SJCRH30 (cell line): ENCODE measurements around the gene RGS17. TPM values are rescaled to one million over a fixed set of nuclear protein-coding genes. Genes with fewer than 3 reads are reported as not detected.
"Not testable (repeated sequence)": the region's sequence is repeated elsewhere in the genome, so short reads cannot be mapped to it uniquely, and the experiment has no call there.

ENCODE experiments used
- DNase-seq, 2 experiments: peaks; one replicate each; pipeline ENCODE4 v3.0.0-alpha.2; 2015 to 2020
- H3K27ac ChIP-seq: fragments of 250-450 bp; sonication (Bioruptor Pico); 2 replicates; pipeline ENCODE4 v1.5.1; 2020; ENCODE audit warnings: mild to moderate bottlenecking, moderate library complexity
- H3K27me3 ChIP-seq: fragments of 250-450 bp; sonication (Bioruptor Pico); 2 replicates; pipeline ENCODE4 v1.5.1; 2020; ENCODE audit warnings: mild to moderate bottlenecking, moderate library complexity
- H3K36me3 ChIP-seq: fragments of 250-450 bp; sonication (Bioruptor Pico); 2 replicates; pipeline ENCODE4 v1.5.1; 2020; ENCODE audit warnings: mild to moderate bottlenecking, moderate library complexity
- H3K4me1 ChIP-seq: fragments of 250-450 bp; sonication (Bioruptor Pico); 2 replicates; pipeline ENCODE4 v1.5.1; 2020; ENCODE audit warnings: mild to moderate bottlenecking, moderate library complexity
- H3K4me3 ChIP-seq: fragments of 250-450 bp; sonication (Bioruptor Pico); 2 replicates; pipeline ENCODE4 v1.5.1; 2020; ENCODE audit warnings: mild to moderate bottlenecking, moderate library complexity
- H3K9me3 ChIP-seq: fragments of 250-450 bp; sonication (Bioruptor Pico); replicated peaks from 2 replicates; pipeline ENCODE4 v1.5.1; 2020; ENCODE audit warnings: mild to moderate bottlenecking, moderate library complexity
- total RNA-seq: library from RNA; depleted of rRNA; stranded (reverse); fragments of >200 nt; shearing (Covaris generic); gene quantifications from 2 replicates; pipeline ENCODE4 v1.2.3, GENCODE V29; 2014

The RGS17 gene
- total RNA-seq, 1 experiment from 2014 or later, result 15.5 TPM

DNA sequence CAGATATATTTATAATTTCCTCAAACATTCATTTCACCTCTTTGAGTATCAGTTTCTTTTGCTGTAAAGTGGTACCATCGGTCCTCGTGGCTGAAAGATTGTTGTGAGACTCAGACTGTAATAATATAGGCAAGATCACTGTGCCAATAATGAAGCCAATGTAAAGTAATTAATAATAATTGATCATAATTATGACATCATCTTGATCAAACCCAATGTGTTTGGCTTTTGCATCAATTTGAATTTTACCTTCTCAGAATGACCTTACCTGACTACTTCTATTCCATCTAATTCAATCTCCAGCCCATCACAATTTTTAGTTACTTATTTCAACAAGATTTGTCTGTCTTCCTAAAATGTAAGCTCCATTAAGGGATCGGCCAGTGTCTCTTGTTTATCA, 112.7 kb downstream of the RGS17 start:
- no peak for DNase-seq
- Histone ChIP-seq H3K4me3 (no peak overlapping the region), H3K27me3 (no peaks in the 10 kb centered on the region), H3K27ac (no peak overlapping the region), H3K9me3 (no peaks in the 10 kb centered on the region), H3K4me1 (no peaks in the 10 kb centered on the region), H3K36me3 (peaks cover 28% of the 10 kb centered on the region)

DNA sequence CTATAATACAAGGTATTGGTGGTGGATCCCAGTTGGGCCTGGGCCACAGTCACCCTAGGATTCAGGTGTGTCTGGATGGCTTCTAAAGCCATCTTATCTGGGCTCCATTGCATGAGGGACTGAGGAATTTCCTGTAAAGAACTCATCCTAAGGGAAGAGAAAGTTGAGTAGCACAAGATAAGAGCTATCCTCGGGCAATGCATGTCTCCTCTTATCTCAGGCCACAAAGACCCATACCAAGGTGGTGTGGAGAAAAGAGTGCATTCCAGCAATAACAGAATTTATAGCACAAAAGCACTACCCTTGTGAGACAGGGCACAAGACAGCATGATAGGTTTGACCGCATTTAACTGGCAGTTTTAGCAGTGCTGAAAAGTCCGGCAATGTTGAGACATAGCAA, 114.2 kb downstream of the RGS17 start:
- Histone ChIP-seq H3K9me3 (no peaks in the 10 kb centered on the region), H3K4me3 (no peak overlapping the region), H3K36me3 (peaks cover 21% of the 10 kb centered on the region), H3K27ac (no peak overlapping the region), H3K4me1 (no peaks in the 10 kb centered on the region), H3K27me3 (no peaks in the 10 kb centered on the region)
- DNase-seq, result no peak

DNA sequence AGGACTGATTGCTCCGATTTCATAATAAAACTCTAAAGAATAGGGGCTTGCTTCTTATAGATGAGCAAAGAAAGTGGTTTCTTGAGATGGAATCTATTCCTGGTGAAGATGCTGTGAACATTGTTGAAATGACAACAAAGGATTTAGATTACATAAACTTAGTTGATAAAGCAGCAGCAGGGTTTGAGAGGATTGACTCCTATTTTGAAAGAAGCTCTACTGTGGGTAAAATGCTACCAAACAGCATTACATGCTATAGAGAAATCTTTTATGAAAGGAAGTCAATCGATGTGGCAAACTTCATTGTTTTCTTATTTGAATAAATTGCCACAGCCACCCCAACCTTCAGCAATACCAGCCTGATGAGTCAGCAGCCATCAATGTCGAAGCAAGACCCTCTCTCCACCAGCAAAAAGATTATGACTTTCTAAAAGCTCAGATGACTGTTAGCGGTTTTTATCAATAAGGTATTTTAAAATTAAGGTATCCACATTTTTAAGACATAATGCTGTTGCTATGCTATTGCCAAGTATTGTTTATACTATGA, 115.9 kb downstream of the RGS17 start:
- DNase-seq, result no peak
- H3K4me3 ChIP-seq, result no peak overlapping the region

DNA sequence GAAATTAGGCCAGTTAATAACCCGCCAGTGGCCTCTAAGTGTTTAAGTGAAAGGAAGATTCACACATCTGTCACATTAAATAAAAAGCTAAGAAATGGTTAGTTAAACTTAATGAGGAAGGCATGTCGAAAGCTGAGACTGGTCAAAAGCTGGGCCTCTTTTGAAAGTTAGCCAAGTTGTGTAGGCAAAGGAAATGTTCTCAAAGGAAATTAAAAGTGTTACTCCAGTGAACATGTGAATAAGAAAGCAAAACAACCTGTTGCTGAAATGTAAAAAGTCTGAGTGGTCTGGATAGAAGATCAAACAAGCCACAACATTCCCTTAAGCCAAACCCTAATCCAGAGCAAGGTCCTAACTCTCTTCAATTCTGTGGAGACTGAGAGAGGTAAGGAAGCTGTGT, 117.6 kb downstream of the RGS17 start:
- no peak overlapping the region for H3K4me3 ChIP-seq
- peaks cover 9% of the 10 kb centered on the region for H3K36me3 ChIP-seq
- no peak for DNase-seq
- H3K27ac ChIP-seq, result no peak overlapping the region
- H3K9me3 ChIP-seq, result no peaks in the 10 kb centered on the region
- peaks cover 2% of the 10 kb centered on the region; the same call in 1 of the 2 replicates for H3K4me1 ChIP-seq
- no peaks in the 10 kb centered on the region for H3K27me3 ChIP-seq

More for the DNA sequence above, 115.9 kb downstream of the RGS17 start:
- H3K36me3 ChIP-seq, result peaks cover 12% of the 10 kb centered on the region
- no peaks in the 10 kb centered on the region for H3K9me3 ChIP-seq
- no peak overlapping the region for H3K27ac ChIP-seq
- H3K27me3 ChIP-seq, result no peaks in the 10 kb centered on the region
- H3K4me1 ChIP-seq, result peaks cover 1% of the 10 kb centered on the region; the same call in 1 of the 2 replicates

DNA sequence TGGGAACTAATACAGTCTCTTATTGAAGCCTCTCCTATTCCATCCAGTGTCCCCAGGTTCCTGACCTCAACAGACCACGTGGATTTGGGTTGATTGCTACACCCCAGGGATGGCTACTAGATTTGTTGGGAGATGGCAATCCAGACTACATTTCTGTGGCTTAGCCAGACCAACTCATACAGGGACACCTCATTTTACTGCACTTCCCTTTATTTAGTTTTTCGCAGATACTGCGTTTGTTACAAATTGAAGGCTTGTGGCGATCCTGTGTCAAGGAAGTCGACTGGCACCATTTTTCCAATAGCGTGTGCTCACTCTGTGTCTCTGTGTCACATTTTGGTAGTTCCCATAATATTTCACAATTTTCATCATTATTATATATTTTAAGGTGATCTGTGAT, 118.2 kb downstream of the RGS17 start:
- DNase-seq, result no peak
- H3K4me3 ChIP-seq, result no peak overlapping the region
- H3K27ac ChIP-seq, result no peak overlapping the region

DNA sequence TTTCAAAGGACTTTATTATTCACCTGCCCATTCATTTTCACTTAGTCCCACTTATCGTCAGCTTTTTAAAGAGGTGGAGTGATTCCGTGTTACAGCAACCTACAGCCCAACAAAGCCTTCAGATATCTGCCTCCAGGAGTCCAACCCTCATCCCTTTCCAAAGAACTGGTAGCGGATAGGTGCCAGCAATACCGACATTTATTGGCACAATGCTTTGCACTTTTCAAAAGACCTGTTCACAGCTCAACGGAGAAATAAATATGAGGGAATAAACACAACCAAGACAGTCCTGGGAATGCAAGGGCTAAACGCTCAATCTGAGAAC, 127.8 kb downstream of the RGS17 start:
- peak; percentile 6 to 51 for DNase-seq
- Histone ChIP-seq H3K9me3 (no peaks in the 10 kb centered on the region), H3K36me3 (peaks cover 12% of the 10 kb centered on the region), H3K4me1 (no peaks in the 10 kb centered on the region; the same call in 1 of the 2 replicates), H3K27me3 (no peaks in the 10 kb centered on the region), H3K4me3 (peak overlapping the region; percentile 89), H3K27ac (peak overlapping the region; percentile 85)

More for the DNA sequence above, 118.2 kb downstream of the RGS17 start:
- peaks cover 2% of the 10 kb centered on the region; the same call in 1 of the 2 replicates for H3K4me1 ChIP-seq
- no peaks in the 10 kb centered on the region for H3K9me3 ChIP-seq
- peaks cover 9% of the 10 kb centered on the region for H3K36me3 ChIP-seq
- H3K27me3 ChIP-seq, result no peaks in the 10 kb centered on the region

DNA sequence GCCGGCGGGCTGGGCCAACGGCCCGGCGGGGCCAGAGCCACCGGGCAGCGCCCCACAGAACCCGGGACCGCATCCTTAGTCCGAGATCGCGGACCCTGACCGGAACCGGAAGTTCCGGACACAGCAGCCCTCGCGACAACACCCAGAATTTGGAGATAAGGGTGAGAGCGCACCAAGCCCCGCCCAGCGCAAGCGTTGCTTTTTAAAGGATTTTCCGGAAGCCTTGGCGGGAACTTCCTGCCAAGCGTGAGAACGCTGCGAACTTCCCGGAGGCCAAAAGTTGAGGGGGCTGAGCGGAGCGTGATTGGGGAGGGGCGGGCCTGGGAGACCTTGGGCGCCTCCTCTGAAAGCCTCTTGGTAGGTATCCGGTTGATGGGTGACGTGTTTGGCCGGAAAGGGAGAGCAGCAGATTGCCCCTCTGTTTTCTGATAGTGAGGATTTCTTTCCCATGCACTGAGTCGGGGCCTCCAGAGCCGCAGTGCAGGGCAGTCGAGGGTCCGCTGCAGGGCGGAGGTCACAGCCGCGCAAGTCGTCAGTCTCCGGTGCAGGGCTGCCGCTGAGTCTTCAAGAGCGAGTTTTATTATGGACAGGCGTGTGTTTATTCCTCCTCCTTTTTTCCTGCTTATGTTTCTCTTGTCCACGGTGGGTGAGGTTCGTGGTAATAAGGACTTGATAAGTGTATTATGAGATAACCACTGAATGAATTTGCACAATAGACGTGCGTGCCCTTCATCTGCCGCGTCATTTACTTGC, 128.3 kb downstream of the RGS17 start, which contains the start of gene MTRF1L:
TSS of gene MTRF1L (minus strand) at position 97 of the 753 bp plus-strand sequence. CDS start at position 73, 24 bp downstream.
- Histone ChIP-seq H3K4me1 (no peaks in the 10 kb centered on the region; the same call in 1 of the 2 replicates), H3K27ac (peak within 1 kb of the TSS; percentile 85), H3K36me3 (peaks cover 17% of the 10 kb centered on the region), H3K9me3 (no peaks in the 10 kb centered on the region), H3K4me3 (peak within 1 kb of the TSS; percentile 89), H3K27me3 (no peaks in the 10 kb centered on the region)
- DNase-seq, result peak; percentile 96 to 98

DNA sequence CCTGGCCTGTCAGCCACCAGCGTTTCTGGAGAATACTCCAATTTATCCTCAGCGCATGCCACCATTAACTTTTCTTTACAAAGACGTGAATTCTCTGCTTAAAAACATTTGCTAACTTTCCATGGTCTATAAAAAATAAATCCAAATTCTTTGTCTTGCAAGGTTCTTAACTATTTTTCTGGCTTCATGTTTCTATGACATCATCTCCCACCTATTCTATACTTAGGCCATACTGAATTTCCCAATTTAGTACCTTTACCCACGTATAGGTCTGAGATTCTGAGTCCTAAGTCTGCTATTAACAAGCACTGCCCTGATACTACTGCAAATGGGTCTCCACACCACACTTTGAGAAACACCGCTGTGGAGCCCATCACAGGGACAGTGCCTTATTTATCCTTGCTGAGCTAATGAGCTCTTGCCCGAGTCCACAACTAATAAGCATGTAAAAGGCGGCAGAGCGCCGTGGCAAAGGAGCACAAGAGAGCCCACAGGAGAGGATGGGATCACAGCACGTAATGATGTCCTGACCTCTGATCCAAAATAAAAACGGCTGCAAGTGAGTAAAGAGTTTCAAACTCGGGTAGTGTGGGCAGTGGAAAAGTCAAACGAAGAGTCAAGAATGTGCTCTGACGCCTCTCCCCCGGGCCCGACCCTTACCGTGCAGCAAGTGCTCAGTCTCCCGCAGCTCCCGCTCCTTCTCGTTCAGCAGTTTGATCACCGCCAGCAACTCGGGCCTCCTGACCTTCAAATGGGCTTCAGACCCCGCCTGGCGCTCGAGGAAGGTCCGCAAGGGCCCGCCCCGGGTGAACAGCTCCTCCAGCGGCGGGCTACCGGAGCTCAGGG, 129.1 kb downstream of the RGS17 start:
- Histone ChIP-seq H3K4me3 (peak overlapping the region; percentile 89), H3K27ac (peak overlapping the region; percentile 85), H3K9me3 (no peaks in the 10 kb centered on the region), H3K27me3 (no peaks in the 10 kb centered on the region), H3K4me1 (no peaks in the 10 kb centered on the region; the same call in 1 of the 2 replicates), H3K36me3 (peaks cover 25% of the 10 kb centered on the region)
- DNase-seq, result peak; percentile 8 to 43

DNA sequence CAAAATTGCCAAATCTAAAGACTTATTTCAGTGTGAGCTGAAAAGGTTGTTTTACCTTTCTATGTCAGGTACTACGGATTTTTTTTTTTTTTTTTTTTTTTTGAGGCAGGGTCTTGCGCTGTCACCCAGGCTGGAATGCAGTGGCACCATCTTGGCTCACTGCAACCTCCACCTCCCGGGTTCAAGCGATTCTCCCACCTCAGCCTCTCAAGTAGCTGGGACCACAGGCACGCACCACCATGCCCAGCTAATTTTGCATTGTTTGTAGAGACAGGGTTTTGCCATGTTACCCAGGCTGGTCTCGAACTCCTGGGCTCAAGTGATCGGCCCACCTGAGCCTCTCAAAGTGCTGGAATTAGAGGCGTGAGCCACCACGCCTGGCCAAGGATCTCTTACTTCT, 130.3 kb downstream of the RGS17 start:
- not testable (repeated sequence) for H3K4me3 ChIP-seq, DNase-seq, H3K27me3 ChIP-seq, H3K9me3 ChIP-seq, H3K4me1 ChIP-seq, H3K27ac ChIP-seq
- peaks cover 36% of the 10 kb centered on the region for H3K36me3 ChIP-seq

DNA sequence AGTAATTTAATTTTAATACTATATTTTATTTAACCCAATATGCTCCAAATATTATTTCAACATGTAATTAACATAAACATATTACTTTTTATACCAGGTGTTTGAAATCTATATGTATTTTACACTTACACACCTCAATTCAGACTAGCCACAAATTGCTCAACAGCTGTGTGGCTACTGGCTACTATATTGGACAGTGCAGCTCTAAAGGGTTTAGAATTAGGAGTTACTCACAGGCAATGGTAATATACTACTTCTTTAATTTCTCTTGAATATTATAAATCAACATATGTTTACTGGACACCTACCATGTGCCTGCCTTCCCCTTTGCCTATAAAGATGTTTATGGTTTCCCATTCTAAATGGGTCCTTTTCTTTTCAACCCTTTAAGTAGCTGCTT, 130.8 kb downstream of the RGS17 start:
- Histone ChIP-seq H3K4me3 (no peak overlapping the region), H3K27ac (no peak overlapping the region), H3K36me3 (peaks cover 41% of the 10 kb centered on the region), H3K27me3 (no peaks in the 10 kb centered on the region), H3K4me1 (no peaks in the 10 kb centered on the region; the same call in 1 of the 2 replicates), H3K9me3 (no peaks in the 10 kb centered on the region)
- no peak for DNase-seq

DNA sequence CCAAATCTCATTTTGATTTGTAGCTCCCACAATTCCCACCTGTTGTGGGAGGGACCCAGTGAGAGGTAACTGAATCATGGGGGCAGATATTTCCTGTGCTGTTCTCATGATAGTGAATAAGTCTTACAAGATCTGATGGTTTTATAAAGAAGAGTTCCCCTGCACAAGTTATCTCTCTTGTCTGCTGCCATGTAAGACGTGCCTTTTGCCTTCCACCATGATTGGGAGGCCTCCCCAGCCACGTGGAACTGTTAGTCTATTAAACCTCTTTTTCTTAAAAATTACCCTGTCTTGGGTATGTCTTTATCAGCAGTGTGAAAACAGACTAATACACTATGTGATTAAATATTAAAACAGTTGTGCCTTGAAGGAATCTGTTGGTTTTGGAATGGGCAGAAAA, 131.5 kb downstream of the RGS17 start:
- H3K4me3 ChIP-seq, H3K27ac ChIP-seq, H3K4me1 ChIP-seq, H3K27me3 ChIP-seq, H3K9me3 ChIP-seq, DNase-seq: not testable (repeated sequence)
- H3K36me3 ChIP-seq, result peaks cover 47% of the 10 kb centered on the region

DNA sequence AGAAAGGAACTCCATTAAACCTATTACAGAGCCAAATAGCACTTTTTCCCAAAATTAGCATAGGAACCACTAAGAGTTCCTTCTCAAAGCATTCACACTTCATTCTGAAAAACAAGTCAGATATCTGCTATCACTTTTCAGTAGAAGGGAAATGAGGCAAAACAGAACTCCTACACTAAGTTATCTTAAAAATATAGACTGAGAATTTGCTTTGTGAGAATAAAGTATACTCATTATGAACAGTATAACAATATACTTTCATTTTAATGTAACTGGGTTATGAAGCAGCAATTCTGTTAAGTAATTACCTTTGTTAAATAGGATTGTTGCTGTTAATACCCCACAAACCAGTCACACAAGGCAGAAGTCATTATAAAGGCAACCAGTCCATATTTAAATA, 137.2 kb downstream of the RGS17 start:
- peaks cover 85% of the 10 kb centered on the region for H3K36me3 ChIP-seq
- no peak overlapping the region for H3K27ac ChIP-seq
- H3K27me3 ChIP-seq, result no peaks in the 10 kb centered on the region
- H3K4me1 ChIP-seq, result no peaks in the 10 kb centered on the region
- no peaks in the 10 kb centered on the region for H3K9me3 ChIP-seq
- no peak overlapping the region for H3K4me3 ChIP-seq
- no peak for DNase-seq

DNA sequence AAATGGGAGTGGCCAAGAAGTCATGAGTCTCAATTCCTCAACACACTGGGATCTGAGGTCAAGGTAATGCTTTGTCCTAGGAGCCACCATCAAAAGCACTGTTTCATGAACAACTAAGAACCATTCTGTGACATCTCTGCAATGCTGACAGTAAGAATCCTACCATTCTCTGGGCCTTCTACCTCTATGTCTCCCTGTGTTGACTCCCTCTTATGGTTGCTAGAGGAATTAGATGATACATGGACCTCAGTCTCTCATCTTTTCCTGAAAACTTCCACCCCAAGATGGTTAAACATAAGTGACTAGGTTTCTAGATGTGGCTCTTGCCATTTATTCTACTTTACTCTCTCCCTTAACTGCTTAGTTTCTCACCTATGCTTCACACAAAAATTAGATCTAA, 137.7 kb downstream of the RGS17 start:
- Histone ChIP-seq H3K27ac (no peak overlapping the region), H3K4me3 (no peak overlapping the region), H3K27me3 (no peaks in the 10 kb centered on the region), H3K4me1 (no peaks in the 10 kb centered on the region), H3K36me3 (peaks cover 83% of the 10 kb centered on the region), H3K9me3 (no peaks in the 10 kb centered on the region)
- no peak for DNase-seq

DNA sequence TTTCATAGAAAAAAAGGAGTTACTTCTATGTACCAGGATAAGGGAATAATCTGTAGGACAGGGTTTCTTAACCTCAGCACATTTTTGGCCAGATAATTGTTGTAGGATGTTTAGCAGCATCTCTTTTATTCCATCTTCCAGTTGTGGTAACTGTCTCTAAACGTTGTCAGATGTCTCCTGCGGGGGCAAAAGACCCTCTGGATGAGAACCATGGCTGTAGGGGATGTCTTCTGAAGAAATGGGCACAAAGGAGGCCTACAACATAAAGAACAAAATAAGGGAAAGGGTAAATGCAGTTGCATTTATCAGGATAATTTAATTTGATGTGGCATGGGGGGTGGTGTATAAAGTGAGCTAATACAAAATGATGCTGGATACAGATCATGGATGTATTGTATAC, 144.1 kb downstream of the RGS17 start:
- H3K9me3 ChIP-seq, result no peaks in the 10 kb centered on the region
- peaks cover 40% of the 10 kb centered on the region for H3K36me3 ChIP-seq
- DNase-seq, result no peak
- no peak overlapping the region for H3K4me3 ChIP-seq
- no peaks in the 10 kb centered on the region; the same call in none of the 2 replicates for H3K4me1 ChIP-seq
- H3K27ac ChIP-seq, result no peak overlapping the region
- H3K27me3 ChIP-seq, result no peaks in the 10 kb centered on the region

DNA sequence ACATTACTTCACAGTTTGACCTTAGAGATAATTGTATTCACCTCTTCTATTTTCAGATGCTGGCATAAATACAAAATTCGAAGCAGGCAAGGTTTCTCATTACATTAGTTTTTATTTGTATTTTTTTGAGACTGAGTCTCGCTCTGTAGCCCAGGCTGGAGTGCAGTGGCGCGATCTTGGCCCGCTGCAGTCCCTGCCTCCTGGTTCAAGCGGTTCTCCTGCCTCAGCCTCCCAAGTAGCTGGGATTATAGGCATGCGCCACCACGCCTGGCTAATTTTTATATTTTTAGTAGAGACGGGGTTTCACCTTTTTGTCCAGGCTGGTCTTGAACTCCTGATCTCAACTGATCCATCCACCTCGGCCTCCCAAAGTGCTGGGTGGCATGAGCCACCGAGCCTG, 145.8 kb downstream of the RGS17 start:
- not testable (repeated sequence) for H3K27ac ChIP-seq, H3K9me3 ChIP-seq, H3K4me1 ChIP-seq, H3K27me3 ChIP-seq, DNase-seq
- H3K4me3 ChIP-seq, result peak overlapping the region; percentile 92
- H3K36me3 ChIP-seq, result peaks cover 40% of the 10 kb centered on the region
